IMR-90 (cell line): ENCODE data around the gene ROGDI. TPM values are rescaled to one million over a fixed set of nuclear protein-coding genes. Genes with fewer than 3 reads are reported as not detected.

ENCODE experiments used
- ATAC-seq: fragments of 200-7000 bp; cut with Tn5 transposase; 2 replicates; pipeline ENCODE4 v1.9.1; 2020; ENCODE audit warnings: low read depth, mild to moderate bottlenecking, moderate library complexity
- BruUV-seq: library from RNA; stranded (reverse); fragments of 400-500 nt; replicated peaks from 2 replicates; lab custom pipeline; 2021; lab: Mats Ljungman, UMichigan
- CTCF ChIA-PET: fragments of 300-600 bp; formaldehyde crosslinking; extraction: SDS; loops from one replicate; lab custom pipeline; 2021; ENCODE audit warnings: antibody characterized with exemption; lab: Yijun Ruan, JAX
- POLR2A ChIA-PET: fragments of 300-600 bp; sonication (Branson Sonifier 250); formaldehyde crosslinking; loops from one replicate; lab custom pipeline; 2022; ENCODE audit warnings: antibody characterized with exemption; ENCODE audit not compliant: unreplicated experiment; lab: Charles Lee
- DNase-seq: peaks from one replicate; pipeline ENCODE4 v3.0.0; 2013
- H2AFZ ChIP-seq: replicated peaks from 2 replicates; pipeline ENCODE3; 2013; ENCODE audit warnings: low read length, mild to moderate bottlenecking; ENCODE audit not compliant: poor library complexity
- H2AK5ac ChIP-seq: 2 replicates; pipeline ENCODE4 v1.6.1; 2013; ENCODE audit warnings: low read depth, low read length, inconsistent platforms
- H2AK9ac ChIP-seq: replicated peaks from 2 replicates; pipeline ENCODE3; 2013; ENCODE audit warnings: mild to moderate bottlenecking, low read depth, low read length, moderate library complexity; ENCODE audit not compliant: poor library complexity
- H2BK120ac ChIP-seq: 2 replicates; pipeline ENCODE4 v1.6.1; 2013; ENCODE audit warnings: low read depth, low read length, inconsistent platforms
- H2BK15ac ChIP-seq: 3 replicates; pipeline ENCODE4 v1.6.1; 2013; ENCODE audit warnings: low read depth, low read length, inconsistent platforms
- H2BK20ac ChIP-seq: 2 replicates; pipeline ENCODE4 v1.6.1; 2013; ENCODE audit warnings: low read depth, mild to moderate bottlenecking, inconsistent platforms, low read length, moderate library complexity
- H2BK5ac ChIP-seq: 2 replicates; pipeline ENCODE4 v1.6.1; 2013; ENCODE audit warnings: mild to moderate bottlenecking, low read depth, low read length, inconsistent platforms; ENCODE audit not compliant: poor library complexity, severe bottlenecking
- H3K14ac ChIP-seq: replicated peaks from 2 replicates; pipeline ENCODE4 v1.6.1; 2013; ENCODE audit warnings: low read depth, low read length, inconsistent platforms
- H3K18ac ChIP-seq: 2 replicates; pipeline ENCODE4 v1.6.1; 2013; ENCODE audit warnings: low read depth, low read length, control low read depth
- H3K23ac ChIP-seq: 2 replicates; pipeline ENCODE4 v1.6.1; 2013; ENCODE audit warnings: low read depth, low read length, inconsistent platforms
- H3K27ac ChIP-seq: 2 replicates; pipeline ENCODE4 v1.5.1; 2013; ENCODE audit warnings: mild to moderate bottlenecking, control low read depth, low read length; ENCODE audit not compliant: insufficient read depth
- H3K27me3 ChIP-seq: 2 replicates; pipeline ENCODE4 v1.6.1; 2013; ENCODE audit warnings: low read length; ENCODE audit not compliant: control insufficient read depth, insufficient read depth
- H3K36me3 ChIP-seq: 2 replicates; pipeline ENCODE4 v1.6.1; 2013; ENCODE audit warnings: low read length, mixed read lengths; ENCODE audit not compliant: control insufficient read depth, insufficient read depth
- H3K4ac ChIP-seq: 2 replicates; pipeline ENCODE4 v1.6.1; 2013; ENCODE audit warnings: low read depth, low read length, inconsistent platforms
- H3K4me1 ChIP-seq: 2 replicates; pipeline ENCODE4 v1.6.1; 2013; ENCODE audit warnings: low read length, mixed read lengths; ENCODE audit not compliant: control insufficient read depth, insufficient read depth
- H3K4me2 ChIP-seq: 2 replicates; pipeline ENCODE4 v1.6.1; 2013; ENCODE audit warnings: low read depth, mild to moderate bottlenecking, control low read depth, low read length, moderate library complexity
- H3K4me3 ChIP-seq: 2 replicates; pipeline ENCODE4 v1.5.1; 2013; ENCODE audit warnings: low read depth, mild to moderate bottlenecking, control low read depth, low read length, moderate library complexity; ENCODE audit not compliant: insufficient read depth
- H3K56ac ChIP-seq: 2 replicates; pipeline ENCODE4 v1.6.1; 2013; ENCODE audit warnings: low read length, inconsistent platforms; ENCODE audit not compliant: insufficient read depth; ENCODE audit errors: extremely low read depth
- H3K79me1 ChIP-seq, 2 experiments: 2 replicates each; pipeline ENCODE4 v1.6.1; 2013; ENCODE audit warnings: low read length in 2 of 2, inconsistent platforms in 1 of 2, low read depth in 1 of 2
- H3K9ac ChIP-seq: 2 replicates; pipeline ENCODE4 v1.6.1; 2013; ENCODE audit warnings: low read depth, low read length, control low read depth
- H3K9me1 ChIP-seq: 2 replicates; pipeline ENCODE4 v1.6.1; 2013; ENCODE audit warnings: low read length, inconsistent platforms; ENCODE audit not compliant: insufficient read depth
- H3K9me3 ChIP-seq: 2 replicates; pipeline ENCODE4 v1.6.1; 2013; ENCODE audit warnings: low read length; ENCODE audit not compliant: control insufficient read depth, insufficient read depth
- H4K20me1 ChIP-seq: 2 replicates; pipeline ENCODE4 v1.6.1; 2013; ENCODE audit warnings: low read length, inconsistent platforms; ENCODE audit not compliant: insufficient read depth
- H4K5ac ChIP-seq: 2 replicates; pipeline ENCODE4 v1.6.1; 2013; ENCODE audit warnings: mild to moderate bottlenecking, low read depth, low read length, control low read depth
- H4K8ac ChIP-seq, 2 experiments: 2 replicates each; pipeline ENCODE4 v1.6.1; 2013; ENCODE audit warnings: low read depth in 2 of 2, low read length in 2 of 2, control low read depth in 1 of 2, inconsistent platforms in 1 of 2
- H4K91ac ChIP-seq: 2 replicates; pipeline ENCODE4 v1.6.1; 2013; ENCODE audit warnings: low read depth, low read length, inconsistent platforms; ENCODE audit not compliant: insufficient read depth
- FOS ChIP-seq: fragments of 150-350 bp; IDR thresholded peaks from 2 replicates; pipeline ENCODE4 v1.6.1; 2016; ENCODE audit warnings: low read depth, low read length
- MXI1 ChIP-seq: IDR thresholded peaks from 2 replicates; pipeline ENCODE4 v1.6.1; 2012; ENCODE audit warnings: low read depth, mild to moderate bottlenecking, low read length, moderate library complexity, borderline replicate concordance
- POLR2A ChIP-seq: IDR thresholded peaks from 2 replicates; pipeline ENCODE4 v1.6.1; 2012; ENCODE audit warnings: mild to moderate bottlenecking, low read depth, low read length
- RAD21 ChIP-seq: IDR thresholded peaks from 2 replicates; pipeline ENCODE4 v1.6.1; 2012; ENCODE audit warnings: low read length, improper control_type of control experiment
- WGBS, 2 experiments: methylation state at CpG; one replicate each; pipeline versions ENCODE4 v1.1.5 to v1.1.7; 2013; ENCODE audit warnings: missing lambda C conversion rate in 2 of 2; ENCODE audit not compliant: insufficient read length in 1 of 2; ENCODE audit errors: extremely low coverage in 2 of 2; 5-methylcytosine and 5-hydroxymethylcytosine counted together
- dilution Hi-C: fragments of 300-500 bp; cut with HindIII; formaldehyde crosslinking; loops from one replicate; pipeline ENCODE4 v1.14.3; 2018; ENCODE audit warnings: low sequenced_read_pairs; ENCODE audit not compliant: unreplicated experiment
- in situ Hi-C: fragments of 300-500 bp; cut with MboI; formaldehyde crosslinking; loops from 3 replicates; pipeline ENCODE4 v1.14.3; 2019; ENCODE audit warnings: low sequenced_read_pairs, inconsistent platforms, mixed read lengths
- intact Hi-C: fragments of 100-400 bp; cut with micrococcal nuclease; formaldehyde crosslinking; loops from 2 replicates; pipeline ENCODE4 v1.10.0; 2022
- polyA plus RNA-seq, 3 experiments: library from polyadenylated mRNA; depleted of rRNA; stranded (reverse); fragments of >200 nt; gene quantifications; 2 replicates each; pipeline ENCODE4 v1.2.3, GENCODE V29; 2012; ENCODE audit warnings: low replicate concordance in 1 of 3
- total RNA-seq: library from RNA; depleted of rRNA; stranded (reverse); fragments of >200 nt; gene quantifications from 2 replicates; pipeline ENCODE4 v1.2.3, GENCODE V29; 2012

ROGDI gene
- total and polyA plus RNA-seq, 2 of the 4 experiments (the other 2 are of a cell fraction) = 13.6 to 27.1 TPM

- DNase-seq (no peak), ATAC-seq (no peak)
- no peak overlapping the region for H3K14ac ChIP-seq
- no peak overlapping the region for H3K18ac ChIP-seq
- POLR2A ChIA-PET = no interaction called here
- H4K91ac ChIP-seq = no peak overlapping the region
- intact Hi-C loops (no loop called here), dilution Hi-C loops (no loop called here), in situ Hi-C loops (no loop called here)
- H3K9me3 ChIP-seq = no peaks in the 10 kb centered on the region
- no peak overlapping the region for H2AFZ ChIP-seq
- TF ChIP-seq RAD21 = no peak
- TF ChIP-seq POLR2A = no peak
- TF ChIP-seq FOS = no peak
- no peak for TF ChIP-seq MXI1
- H2BK20ac ChIP-seq = no peak overlapping the region
- no TSS peak for BruUV-seq
- no peak overlapping the region for H3K4me3 ChIP-seq
- H4K20me1 ChIP-seq = no peaks in the 10 kb centered on the region
- H3K79me1 ChIP-seq = 0 out of 4 replicates have a peak, but pooled peaks cover 0 to 4% of the 10 kb centered on the region in 2 experiments
- no peak overlapping the region for H2BK15ac ChIP-seq
- H3K36me3 ChIP-seq = peaks cover 32% of the 10 kb centered on the region
- H3K27me3 ChIP-seq = no peaks in the 10 kb centered on the region
- no peak overlapping the region for H4K8ac ChIP-seq
- H2AK9ac ChIP-seq = no peak overlapping the region
- no peak overlapping the region for H2AK5ac ChIP-seq
- no peaks in the 10 kb centered on the region for H3K9me1 ChIP-seq
- no peak overlapping the region for H3K4me2 ChIP-seq
- WGBS, 2 experiments = 93% methylated on average over 5 of the region's 16 CpGs; no CpG with 5 or more reads in 1 of the 2 experiments
- CTCF ChIA-PET = no interaction called here
- no peak overlapping the region for H3K9ac ChIP-seq
- H4K5ac ChIP-seq = no peak overlapping the region
- no peak overlapping the region for H3K23ac ChIP-seq
- no peak overlapping the region for H2BK5ac ChIP-seq
- no peak overlapping the region for H3K27ac ChIP-seq
- no peak overlapping the region for H2BK120ac ChIP-seq
- no peak overlapping the region for H3K4ac ChIP-seq
- no peaks in the 10 kb centered on the region for H3K4me1 ChIP-seq
- H3K56ac ChIP-seq = no peak overlapping the region
These were observed 53.6 kb downstream of the ROGDI start for GRCh38 chr16:4748682-4749411.
